Transverse colon (tissue), 4 donors: ENCODE data around the gene DYNLT5. TPM values are rescaled to one million over a fixed set of nuclear protein-coding genes. Genes with fewer than 3 reads are reported as not detected.

ENCODE experiments used
- DNase-seq: peaks from one replicate; pipeline ENCODE4 v3.0.0-alpha.2; 2019
- H3K27ac ChIP-seq, 4 donors: fragments of 200-600 bp; sonication (generic); 2 replicates each; pipeline ENCODE4 v1.5.1; 2016 to 2018; ENCODE audit warnings: inconsistent platforms in 4 of 4
- H3K27me3 ChIP-seq: fragments of 200-600 bp; sonication (generic); 2 replicates; pipeline ENCODE4 v1.5.1; 2017; ENCODE audit warnings: inconsistent platforms
- H3K36me3 ChIP-seq, 4 donors: fragments of 200-600 bp; sonication (generic); 2 replicates each; pipeline ENCODE4 v1.5.1; 2017 to 2019; ENCODE audit warnings: inconsistent platforms in 4 of 4
- H3K4me1 ChIP-seq, 4 donors: fragments of 200-600 bp; sonication (generic); 2 replicates each; pipeline ENCODE4 v1.5.1; 2017 to 2020; ENCODE audit warnings: inconsistent platforms in 4 of 4
- H3K4me3 ChIP-seq, 4 donors: fragments of 200-600 bp; sonication (generic); 1 replicate in 1 of 4; 2 replicates in 3 of 4; pipeline versions ENCODE4 v1.5.1 to v1.6.1; 2017 to 2019; ENCODE audit warnings: inconsistent platforms in 4 of 4
- H3K9me3 ChIP-seq, 2 donors: fragments of 200-600 bp; sonication (generic); 2 replicates each; pipeline ENCODE4 v1.5.1; 2017 to 2019; ENCODE audit warnings: inconsistent platforms in 2 of 2
- EP300 ChIP-seq: sonication (generic); formaldehyde crosslinking; IDR thresholded peaks from one replicate; pipeline ENCODE4 v1.6.1; 2017; ENCODE audit warnings: antibody characterized with exemption, low read depth
- POLR2A ChIP-seq: fragments of 450-650 bp; IDR thresholded peaks from one replicate; pipeline ENCODE4 v1.6.1; 2016; ENCODE audit warnings: antibody characterized with exemption, mild to moderate bottlenecking, moderate library complexity
- POLR2AphosphoS5 ChIP-seq, 3 donors: sonication (generic); formaldehyde crosslinking; IDR thresholded peaks; one replicate each; pipeline ENCODE4 v1.6.1; 2016; ENCODE audit warnings: antibody characterized with exemption in 3 of 3
- WGBS, 2 donors: methylation state at CpG; one replicate each; pipeline ENCODE4 v1.1.5; 2018; ENCODE audit warnings: low coverage in 1 of 2; 5-methylcytosine and 5-hydroxymethylcytosine counted together
- in situ Hi-C, 4 donors: fragments of 200-750 bp; cut with MboI; loops; one replicate each; pipeline versions ENCODE4 v1.15.0 to v1.15.1; 2017; ENCODE audit warnings: low sequenced_read_pairs in 3 of 4, low pct_ligation_motif_present in 1 of 4, low pct_unique_long_range_greater_than_20kb in 1 of 4
- intact Hi-C: fragments of 100-400 bp; cut with DNase I; formaldehyde crosslinking; loops from one replicate; pipeline ENCODE4 v1.15.1; 2023; ENCODE audit warnings: low total_unique reads
- total RNA-seq, 4 donors: library from RNA; depleted of rRNA; stranded (reverse); fragments of >200 nt; gene quantifications; one replicate each; pipeline ENCODE4 v1.1.0, GENCODE V29; 2016
- TF ChIP-seq, protein P1 (sequence below), 5 experiments: fragments of 200-600 bp in 3 of 5; fragments of 450-650 bp in 2 of 5; sonication (generic) in 3 of 5; IDR thresholded peaks; 1 replicate in 2 of 5; 2 replicates in 3 of 5; pipeline ENCODE4 v1.5.1; 2016 to 2017; ENCODE audit warnings: antibody characterized with exemption in 5 of 5, inconsistent platforms in 3 of 5, mild to moderate bottlenecking in 2 of 5, moderate library complexity in 1 of 5

Gene DYNLT5
- total RNA-seq, 4 donors from 2014 or later: 0.48 to 0.96 TPM; not detected in 2

DNA sequence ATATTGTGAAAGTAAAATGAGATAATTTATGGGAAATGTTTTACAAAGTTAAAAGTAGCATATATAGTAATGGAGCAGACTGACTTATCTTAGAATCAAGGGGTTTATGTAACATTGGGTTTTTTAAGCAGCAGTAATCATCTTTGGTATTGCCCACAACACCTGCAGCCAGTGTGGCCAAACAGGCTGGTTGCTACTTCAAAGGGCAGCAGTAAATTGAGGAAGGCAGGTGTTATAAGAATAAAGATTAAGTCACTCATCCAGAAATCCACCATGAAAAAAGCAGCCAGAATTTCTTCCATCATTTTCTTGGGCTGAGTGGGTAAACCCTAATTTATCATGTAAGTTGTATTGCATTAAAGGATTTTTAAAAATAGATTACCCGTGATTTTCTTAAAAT is 16.7 kb downstream of the DYNLT5 start:
- Histone ChIP-seq H3K4me3 (no peak overlapping the region), H3K4me1 (no peaks in the 10 kb centered on the region), H3K36me3 (no peaks in the 10 kb centered on the region), H3K27me3 (no peaks in the 10 kb centered on the region), H3K27ac (no peak overlapping the region), H3K9me3 (no peaks in the 10 kb centered on the region)
- WGBS, 2 donors: 83 to 92% methylated on average over 1 of the region's 1 CpG
- intact Hi-C loops: loop anchor here (5.0 kb wide), 1 partner anchor 378 kb away; no protein-coding TSS in a partner anchor
- no peak for TF ChIP-seq EP300
- TF ChIP-seq POLR2A: no peak
- TF ChIP-seq POLR2AphosphoS5 (IDR thresholded peaks at IDR 0.05): no peak
- TF ChIP-seq, protein P1, sequence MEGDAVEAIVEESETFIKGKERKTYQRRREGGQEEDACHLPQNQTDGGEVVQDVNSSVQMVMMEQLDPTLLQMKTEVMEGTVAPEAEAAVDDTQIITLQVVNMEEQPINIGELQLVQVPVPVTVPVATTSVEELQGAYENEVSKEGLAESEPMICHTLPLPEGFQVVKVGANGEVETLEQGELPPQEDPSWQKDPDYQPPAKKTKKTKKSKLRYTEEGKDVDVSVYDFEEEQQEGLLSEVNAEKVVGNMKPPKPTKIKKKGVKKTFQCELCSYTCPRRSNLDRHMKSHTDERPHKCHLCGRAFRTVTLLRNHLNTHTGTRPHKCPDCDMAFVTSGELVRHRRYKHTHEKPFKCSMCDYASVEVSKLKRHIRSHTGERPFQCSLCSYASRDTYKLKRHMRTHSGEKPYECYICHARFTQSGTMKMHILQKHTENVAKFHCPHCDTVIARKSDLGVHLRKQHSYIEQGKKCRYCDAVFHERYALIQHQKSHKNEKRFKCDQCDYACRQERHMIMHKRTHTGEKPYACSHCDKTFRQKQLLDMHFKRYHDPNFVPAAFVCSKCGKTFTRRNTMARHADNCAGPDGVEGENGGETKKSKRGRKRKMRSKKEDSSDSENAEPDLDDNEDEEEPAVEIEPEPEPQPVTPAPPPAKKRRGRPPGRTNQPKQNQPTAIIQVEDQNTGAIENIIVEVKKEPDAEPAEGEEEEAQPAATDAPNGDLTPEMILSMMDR (IDR thresholded peaks at IDR 0.05): no peak
- no peak for DNase-seq
- in situ Hi-C loops: loop anchor here (10.0 to 25.0 kb wide), 5 partner anchors 218 to 726 kb away; partner anchors contain the start of gene C1orf141 (in 1 of the 4)

DNA sequence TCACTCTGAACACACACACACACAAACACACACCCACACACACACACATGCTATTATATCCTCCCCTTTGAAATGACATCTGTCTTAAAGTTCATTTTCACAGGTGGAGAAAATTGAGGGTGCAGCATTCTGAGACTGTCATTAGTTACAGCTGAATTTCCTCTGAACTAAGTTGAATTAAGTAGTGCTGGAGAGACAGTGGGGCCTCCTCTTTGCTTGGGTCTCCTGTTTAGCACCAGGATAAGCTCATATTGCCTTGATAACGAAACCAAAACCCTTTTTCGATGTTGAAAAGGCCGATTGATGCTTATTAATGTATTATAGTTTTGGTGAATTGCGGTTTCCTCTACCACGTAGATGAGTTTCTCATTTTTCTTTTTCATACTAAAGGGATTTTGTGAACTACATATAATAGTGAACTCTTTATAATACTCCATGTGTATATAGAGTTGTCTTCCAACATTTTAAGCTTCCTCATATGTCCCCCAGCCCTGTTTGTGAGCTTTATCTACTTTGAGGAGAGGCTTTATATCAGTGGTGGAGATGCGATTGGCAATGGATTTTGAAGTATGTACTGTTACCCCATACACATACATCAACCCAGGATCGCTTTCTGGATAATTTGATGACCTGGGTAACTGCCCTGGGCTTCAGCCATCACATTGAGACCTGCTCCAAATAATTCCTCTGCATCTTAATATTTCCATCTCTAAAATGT is 17.4 kb downstream of the DYNLT5 start:
- intact Hi-C loops (loop anchor here (5.0 kb wide), 1 partner anchor 378 kb away; no protein-coding TSS in a partner anchor), in situ Hi-C loops (loop anchor here (10.0 to 25.0 kb wide), 5 partner anchors 218 to 725 kb away; partner anchors contain the start of gene C1orf141 (in 1 of the 4))
- WGBS, 2 donors: 74 to 78% methylated on average over 7 of the region's 7 CpGs
- H3K36me3 ChIP-seq: no peaks in the 10 kb centered on the region
- no peaks in the 10 kb centered on the region for H3K4me1 ChIP-seq
- H3K27me3 ChIP-seq: no peaks in the 10 kb centered on the region
- no peak for DNase-seq
- H3K27ac ChIP-seq: no peak overlapping the region
- TF ChIP-seq, protein P1 (IDR thresholded peaks at IDR 0.05): no peak
- no peak for TF ChIP-seq POLR2AphosphoS5 (IDR thresholded peaks at IDR 0.05)
- no peak for TF ChIP-seq POLR2A
- TF ChIP-seq EP300: no peak
- no peak overlapping the region for H3K4me3 ChIP-seq
- no peaks in the 10 kb centered on the region for H3K9me3 ChIP-seq

DNA sequence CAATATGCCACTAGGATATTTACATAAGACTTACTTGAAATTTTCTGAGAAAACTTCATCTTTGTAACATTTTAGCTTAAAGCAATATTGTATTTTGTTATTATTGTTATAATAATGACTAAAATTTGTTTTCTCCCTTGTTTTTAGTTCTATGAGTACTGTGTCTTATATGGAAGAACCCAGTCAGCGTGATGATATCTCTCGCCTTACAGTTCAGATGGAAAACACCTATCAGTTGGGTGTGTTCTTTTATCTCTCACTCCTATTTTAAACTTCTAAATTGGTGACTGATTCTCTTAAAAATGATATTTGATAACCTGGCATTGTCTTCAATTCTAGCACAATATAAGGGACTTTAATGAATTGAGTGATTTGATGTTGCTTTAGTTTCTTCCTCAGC is 18.0 kb downstream of the DYNLT5 start:
- Histone ChIP-seq H3K4me1 (no peaks in the 10 kb centered on the region), H3K27ac (no peak overlapping the region), H3K36me3 (no peaks in the 10 kb centered on the region), H3K27me3 (no peaks in the 10 kb centered on the region), H3K9me3 (no peaks in the 10 kb centered on the region), H3K4me3 (no peak overlapping the region)
- TF ChIP-seq POLR2AphosphoS5 (IDR thresholded peaks at IDR 0.05) (no peak), EP300 (no peak), POLR2A (no peak)
- TF ChIP-seq, protein P1 (IDR thresholded peaks at IDR 0.05): no peak
- no peak for DNase-seq
- intact Hi-C loops: no loop called here
- in situ Hi-C loops: loop anchor here (10.0 to 25.0 kb wide), 4 partner anchors 217 to 717 kb away; partner anchors contain the start of gene C1orf141 (in 1 of the 4)
- WGBS, 2 donors: 94 to 97% methylated on average over 2 of the region's 2 CpGs

DNA sequence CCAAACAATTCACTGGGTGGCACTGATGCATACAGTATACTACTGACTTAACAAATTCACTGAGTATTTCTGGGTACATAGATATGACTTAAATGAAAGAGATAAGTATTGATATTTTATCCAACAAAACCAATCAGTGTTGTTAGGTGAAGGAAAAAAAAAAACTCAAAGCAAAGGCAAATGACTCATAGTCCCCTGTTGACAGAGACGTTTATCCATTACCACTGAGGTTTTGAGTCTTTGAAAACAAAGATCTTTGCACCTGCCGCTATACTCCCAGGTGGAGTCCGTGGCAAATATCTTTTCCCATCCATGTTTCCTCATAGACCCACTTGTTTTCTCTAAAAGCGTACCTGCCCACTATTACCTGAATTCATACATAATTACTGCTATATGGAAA is 18.4 kb downstream of the DYNLT5 start:
- no peak for DNase-seq
- H3K9me3 ChIP-seq: no peaks in the 10 kb centered on the region
- TF ChIP-seq POLR2AphosphoS5 (IDR thresholded peaks at IDR 0.05): no peak
- TF ChIP-seq POLR2A: no peak
- no peak for TF ChIP-seq EP300
- H3K27ac ChIP-seq: no peak overlapping the region
- H3K4me1 ChIP-seq: no peaks in the 10 kb centered on the region
- in situ Hi-C loops (loop anchor here (10.0 to 25.0 kb wide), 4 partner anchors 217 to 717 kb away; partner anchors contain the start of gene C1orf141 (in 1 of the 4)), intact Hi-C loops (no loop called here)
- H3K36me3 ChIP-seq: no peaks in the 10 kb centered on the region
- no peaks in the 10 kb centered on the region for H3K27me3 ChIP-seq
- no peak overlapping the region for H3K4me3 ChIP-seq
- 56 to 68% methylated on average over 4 of the region's 4 CpGs for WGBS, 2 donors
